Measurements from ENCODE around the gene PNPLA7. TPM values are rescaled to one million over a fixed set of nuclear protein-coding genes. Genes with fewer than 3 reads are reported as not detected.

Gene PNPLA7
- total RNA-seq, 1 experiment from 2014 or later, result 0.77 TPM

- TF ChIP-seq CTCF (conservative IDR thresholded peaks at IDR 0.05; ENCODE audit: low read depth, low read length) (no peak), EZH2phosphoT487 (IDR thresholded peaks at IDR 0.05; ENCODE audit: borderline replicate concordance, low read length) (no peak), EZH2 (IDR thresholded peaks at IDR 0.05; ENCODE audit: low read length, unreplicated experiment) (no peak)
- Histone ChIP-seq H3K27ac (ENCODE audit: low read length) (no peak overlapping the region), H3K9me2 (replicated peaks; ENCODE audit: low read length) (no peaks in the 10 kb centered on the region), H4K20me1 (ENCODE audit: low read length) (no peaks in the 10 kb centered on the region), H3K9me3 (ENCODE audit: low read length) (no peaks in the 10 kb centered on the region), H3K36me3 (ENCODE audit: low read depth, low read length) (no peaks in the 10 kb centered on the region), H3K4me3 (ENCODE audit: low read length) (no peak overlapping the region), H3K4me1 (ENCODE audit: insufficient read depth, low read length) (peaks cover 4% of the 10 kb centered on the region; the same call in 1 of the 2 replicates), H3K79me2 (ENCODE audit: low read length) (peaks cover 13% of the 10 kb centered on the region; the same call in 1 of the 2 replicates), H3K4me2 (ENCODE audit: low read length) (no peak overlapping the region), H3K9ac (ENCODE audit: low read length) (no peak overlapping the region), H3F3A (ENCODE audit: low read length, unreplicated experiment) (no peaks in the 10 kb centered on the region), H2AFZ (ENCODE audit: low read length) (no peak overlapping the region), H3K27me3 (ENCODE audit: low read length) (no peaks in the 10 kb centered on the region)
- POLR2A ChIA-PET (ENCODE audit: unreplicated experiment), result no interaction called here
- CTCF ChIA-PET, result no interaction called here
- intact Hi-C loops (cut with micrococcal nuclease), result no loop called here
- ATAC-seq (no peak), DNase-seq (no peak)
- BruUV-seq (replicated peaks), result no TSS peak
Measured at GRCh38 chr9:137455359-137455991, 94.7 kb downstream of the PNPLA7 start.

- no peak overlapping the region for H3K27ac ChIP-seq (ENCODE audit: low read length)
- H2AFZ ChIP-seq (ENCODE audit: low read length), result no peak overlapping the region
- no TSS peak for BruUV-seq (replicated peaks)
- no peaks in the 10 kb centered on the region for H3K9me2 ChIP-seq (replicated peaks; ENCODE audit: low read length)
- ChIA-PET CTCF (no interaction called here), POLR2A (ENCODE audit: unreplicated experiment) (no interaction called here)
- no peaks in the 10 kb centered on the region for H3K36me3 ChIP-seq (ENCODE audit: low read depth, low read length)
- H3K27me3 ChIP-seq (ENCODE audit: low read length), result no peaks in the 10 kb centered on the region
- peaks cover 13% of the 10 kb centered on the region; the same call in 1 of the 2 replicates for H3K79me2 ChIP-seq (ENCODE audit: low read length)
- H3K9me3 ChIP-seq (ENCODE audit: low read length), result no peaks in the 10 kb centered on the region
- TF ChIP-seq CTCF (conservative IDR thresholded peaks at IDR 0.05; ENCODE audit: low read depth, low read length), result no peak
- no peak for TF ChIP-seq EZH2 (IDR thresholded peaks at IDR 0.05; ENCODE audit: low read length, unreplicated experiment)
- TF ChIP-seq EZH2phosphoT487 (IDR thresholded peaks at IDR 0.05; ENCODE audit: borderline replicate concordance, low read length), result no peak
- H3F3A ChIP-seq (ENCODE audit: low read length, unreplicated experiment), result no peaks in the 10 kb centered on the region
- H4K20me1 ChIP-seq (ENCODE audit: low read length), result no peaks in the 10 kb centered on the region
- H3K4me1 ChIP-seq (ENCODE audit: insufficient read depth, low read length), result peaks cover 4% of the 10 kb centered on the region; the same call in 1 of the 2 replicates
- H3K9ac ChIP-seq (ENCODE audit: low read length), result no peak overlapping the region
- intact Hi-C loops (cut with micrococcal nuclease), result no loop called here
- ATAC-seq (no peak), DNase-seq (no peak)
- no peak overlapping the region for H3K4me3 ChIP-seq (ENCODE audit: low read length)
- no peak overlapping the region for H3K4me2 ChIP-seq (ENCODE audit: low read length)
Measured at GRCh38 chr9:137454597-137455358, 95.4 kb downstream of the PNPLA7 start.

GRCh38 chr9:137454145-137454596, 96.0 kb downstream of the PNPLA7 start:
- intact Hi-C loops (cut with micrococcal nuclease), result no loop called here
- Histone ChIP-seq H3F3A (ENCODE audit: low read length, unreplicated experiment) (no peaks in the 10 kb centered on the region), H3K36me3 (ENCODE audit: low read depth, low read length) (no peaks in the 10 kb centered on the region), H3K27me3 (ENCODE audit: low read length) (no peaks in the 10 kb centered on the region), H3K4me1 (ENCODE audit: insufficient read depth, low read length) (no peaks in the 10 kb centered on the region), H3K4me3 (ENCODE audit: low read length) (no peak overlapping the region), H4K20me1 (ENCODE audit: low read length) (no peaks in the 10 kb centered on the region), H3K27ac (ENCODE audit: low read length) (no peak overlapping the region), H3K79me2 (ENCODE audit: low read length) (peaks cover 13% of the 10 kb centered on the region; the same call in 1 of the 2 replicates), H3K4me2 (ENCODE audit: low read length) (no peak overlapping the region), H3K9ac (ENCODE audit: low read length) (no peak overlapping the region), H2AFZ (ENCODE audit: low read length) (no peak overlapping the region), H3K9me2 (replicated peaks; ENCODE audit: low read length) (no peaks in the 10 kb centered on the region), H3K9me3 (ENCODE audit: low read length) (no peaks in the 10 kb centered on the region)
- DNase-seq (no peak), ATAC-seq (no peak)
- no TSS peak for BruUV-seq (replicated peaks)
- ChIA-PET CTCF (no interaction called here), POLR2A (ENCODE audit: unreplicated experiment) (no interaction called here)
- TF ChIP-seq EZH2phosphoT487 (IDR thresholded peaks at IDR 0.05; ENCODE audit: borderline replicate concordance, low read length), result no peak
- no peak for TF ChIP-seq EZH2 (IDR thresholded peaks at IDR 0.05; ENCODE audit: low read length, unreplicated experiment)
- TF ChIP-seq CTCF (conservative IDR thresholded peaks at IDR 0.05; ENCODE audit: low read depth, low read length), result no peak
